T-helper 2 cell treated with Interferon-gamma antibody and Interleukin-4, amounts not matched to agents 100 ng/mL and 5 ng/mL, for 36 hours (primary cell): ENCODE data around the gene CDH23. TPM values are rescaled to one million over a fixed set of nuclear protein-coding genes. Genes with fewer than 3 reads are reported as not detected.

Experiments
- intact Hi-C: fragments of 100-400 bp; cut with micrococcal nuclease; formaldehyde crosslinking; loops from one replicate; pipeline ENCODE4 v1.15.1; 2023
- total RNA-seq: library from RNA; stranded (reverse); gene quantifications from 2 replicates; pipeline ENCODE4 v1.2.3, GENCODE V29; 2022

CDH23 gene
- total RNA-seq, 1 donor from 2014 or later: 4.2 TPM

GRCh38 chr10:71782221-71782916, 385.6 kb downstream of the CDH23 start:
- intact Hi-C loops: no loop called here

- intact Hi-C loops: no loop called here
Observed at GRCh38 chr10:71782917-71783490, 386.3 kb downstream of the CDH23 start.

- intact Hi-C loops: no loop called here
Observed at GRCh38 chr10:71783917-71784678, 387.4 kb downstream of the CDH23 start.

- intact Hi-C loops: no loop called here
Observed at GRCh38 chr10:71784679-71785272, 388.1 kb downstream of the CDH23 start.

GRCh38 chr10:71788954-71789353, 392.2 kb downstream of the CDH23 start:
- intact Hi-C loops: no loop called here

- intact Hi-C loops: no loop called here
Observed at GRCh38 chr10:71789871-71790270, 393.2 kb downstream of the CDH23 start.

GRCh38 chr10:71790749-71791440, 394.2 kb downstream of the CDH23 start:
- intact Hi-C loops: no loop called here

GRCh38 chr10:71795248-71795647, 398.5 kb downstream of the CDH23 start:
- intact Hi-C loops: no loop called here

GRCh38 chr10:71796749-71797405, 400.2 kb downstream of the CDH23 start:
- intact Hi-C loops: no loop called here

GRCh38 chr10:71797533-71798307, 401.0 kb downstream of the CDH23 start:
- intact Hi-C loops: no loop called here

GRCh38 chr10:71798308-71798624, 401.5 kb downstream of the CDH23 start:
- intact Hi-C loops: no loop called here

GRCh38 chr10:71799112-71799511, 402.4 kb downstream of the CDH23 start:
- intact Hi-C loops: no loop called here

- intact Hi-C loops: no loop called here
Observed at GRCh38 chr10:71799608-71800453, 403.1 kb downstream of the CDH23 start.

GRCh38 chr10:71801361-71801760, 404.6 kb downstream of the CDH23 start:
- intact Hi-C loops: no loop called here

GRCh38 chr10:71802235-71802634, 405.5 kb downstream of the CDH23 start:
- intact Hi-C loops: no loop called here

- intact Hi-C loops: no loop called here
Observed at GRCh38 chr10:71802715-71803488, 406.2 kb downstream of the CDH23 start.

GRCh38 chr10:71804077-71804476, 407.4 kb downstream of the CDH23 start:
- intact Hi-C loops: no loop called here
